ENCODE data around the gene SRPRB.

Gene SRPRB

DNA sequence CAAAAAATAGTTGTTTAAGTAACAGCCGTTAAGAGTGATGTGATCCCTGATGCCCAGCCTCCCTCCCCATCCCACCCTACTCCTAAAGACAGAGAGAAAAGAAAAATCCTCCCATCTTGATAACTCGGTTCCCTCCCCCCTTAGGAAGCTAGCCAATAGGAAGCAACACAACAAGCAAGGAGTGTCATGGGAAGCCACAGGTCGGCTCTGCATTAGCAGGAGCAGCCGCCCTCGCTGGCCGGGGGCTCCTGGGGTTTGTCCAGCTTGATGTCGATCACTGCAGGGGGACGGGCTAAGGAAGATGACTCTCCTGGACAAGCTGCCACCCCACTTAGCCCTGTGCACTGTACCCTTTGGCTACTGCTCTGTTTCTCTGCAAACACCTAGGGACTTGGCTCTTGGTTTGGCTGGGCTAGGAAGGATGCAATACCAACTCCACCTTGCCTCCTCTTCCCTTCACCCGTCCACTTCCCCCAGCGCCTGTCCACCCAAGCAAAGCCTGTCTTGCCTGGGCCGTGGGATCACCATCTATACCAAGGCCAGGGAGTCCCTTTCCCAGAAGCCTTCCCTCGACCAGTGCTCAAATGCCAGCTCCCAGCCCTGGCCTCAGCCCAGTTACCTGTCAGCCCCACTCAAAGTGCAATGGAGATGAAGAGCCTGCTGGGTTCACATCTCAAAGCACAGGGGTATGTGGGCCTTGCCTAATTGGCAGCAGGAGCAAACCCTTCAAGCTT is 23.1 kb downstream of the SRPRB start:
- no peak for DNase-seq

DNA sequence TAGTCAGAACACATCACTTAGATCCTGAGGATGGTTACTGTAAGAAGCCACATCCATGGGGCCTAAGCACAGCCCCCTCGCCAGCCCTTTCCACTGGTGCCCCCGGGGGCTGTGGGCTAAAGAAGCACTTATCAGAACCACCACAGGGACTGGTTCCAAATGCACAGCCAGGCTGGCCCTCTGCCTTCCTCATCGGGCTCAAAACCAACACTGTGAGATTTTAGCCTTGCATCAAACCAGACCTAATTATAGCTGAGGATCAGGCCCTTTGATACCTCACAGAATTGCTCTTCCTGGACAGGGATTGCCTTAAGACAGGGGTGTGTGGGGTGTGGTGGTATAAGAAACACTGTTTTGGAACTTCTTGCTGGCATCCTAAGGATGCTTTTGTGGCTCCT is 23.7 kb downstream of the SRPRB start:
- no peak for DNase-seq

DNA sequence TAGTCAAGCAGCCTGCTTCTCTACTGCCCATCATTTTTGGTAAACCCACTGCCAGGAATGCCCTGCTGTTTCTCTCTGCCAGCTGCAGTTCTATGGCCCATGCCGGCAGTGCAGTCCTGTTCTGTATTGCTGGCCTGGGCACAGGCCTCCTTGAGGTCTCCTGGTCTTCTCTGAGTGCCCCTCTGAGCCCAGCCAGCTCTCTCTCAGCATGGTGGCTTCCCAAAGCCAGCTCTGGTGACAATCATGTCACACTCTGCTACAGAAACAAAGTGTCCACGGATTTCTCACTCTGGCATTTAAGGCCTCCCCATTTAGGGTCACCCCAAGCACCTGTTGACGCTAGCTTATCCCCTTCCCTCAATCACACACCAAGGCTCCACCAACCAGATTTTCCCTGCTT is 24.5 kb downstream of the SRPRB start:
- DNase-seq = no peak

DNA sequence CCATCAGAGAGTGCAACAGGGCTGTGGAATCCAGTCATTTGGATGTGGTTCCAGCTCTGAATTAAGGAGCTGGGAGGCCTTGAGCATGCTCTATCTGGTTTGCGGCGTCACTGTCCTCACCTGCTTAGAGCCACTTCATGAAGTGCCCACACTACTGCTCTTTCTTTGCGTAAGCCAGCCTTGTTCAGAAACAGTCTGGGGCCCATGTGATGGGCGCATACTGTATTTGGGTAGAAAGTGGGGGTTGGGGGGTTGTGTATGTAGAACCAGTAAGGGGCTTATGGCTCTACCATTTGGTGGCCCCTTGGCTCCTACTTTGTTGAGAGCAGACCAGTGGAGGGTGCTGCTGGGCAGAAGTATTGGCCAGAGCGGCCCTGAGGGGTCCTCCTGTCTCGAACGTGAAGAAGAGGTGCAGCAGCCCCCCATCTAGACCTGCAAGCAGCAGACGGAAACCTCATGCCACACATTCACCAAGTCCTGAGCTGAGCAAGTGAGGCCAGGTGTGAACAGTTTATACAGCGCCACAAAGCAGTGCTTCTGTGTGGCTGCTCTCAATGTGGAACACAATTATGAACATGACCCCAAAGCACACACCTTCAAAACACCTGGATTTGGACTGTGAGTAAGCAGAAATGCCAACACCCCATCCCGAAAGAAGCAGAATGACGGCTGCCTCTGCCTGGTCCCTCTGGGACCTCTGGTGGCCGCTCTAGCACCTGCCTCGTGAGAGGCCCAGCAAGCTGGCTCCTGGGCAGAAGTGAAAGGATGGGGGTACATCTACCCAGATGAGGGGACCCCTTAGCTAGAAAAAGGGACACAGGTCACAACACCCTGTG is 26.6 kb downstream of the SRPRB start:
- DNase-seq = no peak

DNA sequence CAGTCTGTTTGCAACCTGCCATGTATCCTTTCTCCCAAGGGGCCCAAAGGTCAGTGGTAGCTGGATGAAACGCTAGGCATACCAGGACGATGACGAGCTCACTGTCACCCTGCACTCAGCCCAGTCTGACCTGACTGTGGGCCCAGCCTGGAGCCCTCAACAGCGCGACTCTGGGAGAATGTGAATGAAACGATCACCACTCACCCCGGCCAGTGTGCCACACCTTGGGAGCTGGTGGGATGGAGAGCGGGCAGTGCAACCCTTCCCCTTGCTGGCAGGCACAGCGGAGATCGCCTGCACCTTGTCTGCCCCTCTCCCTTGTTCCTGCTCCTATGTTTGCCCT is 27.2 kb downstream of the SRPRB start:
- DNase-seq = no peak

DNA sequence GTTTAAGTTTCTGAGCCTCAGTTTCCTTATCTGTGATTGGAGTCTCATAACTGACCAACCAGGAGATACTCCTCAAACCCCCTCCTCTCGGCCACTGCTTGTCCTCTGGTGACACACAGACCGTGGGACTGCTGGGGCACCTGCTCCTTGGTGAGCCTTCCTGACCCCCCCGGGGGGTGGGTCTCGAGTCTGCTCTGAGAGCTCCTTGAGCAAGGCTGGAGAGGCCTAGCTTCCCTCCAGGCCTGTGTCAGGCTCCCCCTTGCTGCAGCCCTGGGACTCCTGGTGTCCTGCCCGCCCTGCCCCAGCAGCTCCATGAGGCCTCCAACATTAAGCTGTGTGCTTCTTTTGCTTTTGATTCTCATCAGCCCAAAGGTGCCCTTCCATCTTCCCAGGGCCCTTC is 27.7 kb downstream of the SRPRB start:
- no peak for DNase-seq

DNA sequence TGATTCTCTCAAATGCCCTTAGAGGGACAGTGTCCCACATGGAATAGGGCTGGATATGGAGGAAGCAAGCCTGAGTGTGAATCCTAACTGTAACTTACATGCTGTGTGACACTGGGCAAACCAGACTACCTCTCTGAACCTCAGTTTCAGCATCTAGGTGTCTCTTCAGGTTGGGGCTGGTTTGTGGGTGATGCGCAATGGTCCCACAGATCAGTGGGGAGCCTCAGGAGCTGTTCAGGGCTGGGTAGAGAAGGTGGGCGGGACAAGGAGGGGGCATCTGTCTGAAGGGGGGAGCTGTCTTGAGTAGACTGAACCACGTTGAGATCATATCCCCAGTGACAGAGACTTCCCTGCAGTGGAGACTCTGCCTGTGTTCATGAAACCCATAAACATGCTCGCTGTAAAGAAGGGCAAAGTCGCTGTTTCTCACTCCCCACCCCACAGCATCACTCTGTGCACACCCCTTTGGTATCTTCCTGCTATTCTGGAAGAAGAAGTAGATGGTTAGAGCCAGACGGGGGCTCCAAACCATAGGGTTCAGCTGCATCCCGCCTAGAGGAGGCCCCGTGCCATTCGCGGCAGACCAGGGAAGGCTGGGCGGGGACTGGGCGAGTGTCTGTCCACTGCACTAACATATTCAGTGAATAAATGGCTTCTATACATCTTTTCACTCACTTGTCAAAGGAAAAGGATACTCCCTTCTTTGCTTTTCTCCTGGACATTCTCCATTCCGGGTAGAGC is 28.4 kb downstream of the SRPRB start:
- no peak for DNase-seq

DNA sequence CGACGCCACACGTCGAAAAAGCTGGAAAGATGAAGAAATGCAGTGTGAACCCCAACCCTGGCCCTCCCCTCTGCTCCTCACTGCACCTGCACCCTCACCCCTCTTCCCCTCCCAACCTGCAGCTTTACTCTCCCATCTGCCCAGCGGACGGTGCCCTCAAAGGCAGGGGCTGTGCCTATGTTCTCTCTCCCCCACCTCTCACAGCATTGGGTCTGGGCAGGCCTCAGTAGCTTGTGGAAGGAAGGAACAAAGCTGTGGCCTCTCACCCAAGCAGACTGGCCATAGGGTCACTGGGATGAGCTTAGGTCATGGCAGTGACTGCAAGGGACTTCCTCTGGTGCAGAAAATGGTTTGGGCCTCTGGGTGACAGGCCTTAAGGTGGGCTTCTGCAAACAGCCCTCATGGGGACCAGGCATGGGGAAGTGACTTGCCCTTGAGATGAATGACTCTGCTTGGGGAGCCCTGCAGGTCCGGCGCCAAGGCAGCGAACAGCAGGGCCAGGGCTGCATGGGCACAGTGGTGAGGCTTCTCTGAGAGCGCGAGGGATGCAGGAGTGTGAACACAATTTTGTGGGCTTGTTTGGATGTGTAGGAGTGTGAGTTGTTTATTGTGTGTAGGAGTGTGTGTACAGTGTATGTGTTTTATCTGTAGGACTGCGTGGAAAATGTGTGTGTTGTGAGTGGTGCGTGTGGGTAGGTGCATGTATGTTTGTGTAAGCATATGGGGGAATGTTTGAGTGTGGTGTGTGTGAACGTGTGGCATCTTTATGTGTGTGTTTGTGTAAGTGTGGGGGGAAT is 29.2 kb downstream of the SRPRB start:
- DNase-seq = no peak

DNA sequence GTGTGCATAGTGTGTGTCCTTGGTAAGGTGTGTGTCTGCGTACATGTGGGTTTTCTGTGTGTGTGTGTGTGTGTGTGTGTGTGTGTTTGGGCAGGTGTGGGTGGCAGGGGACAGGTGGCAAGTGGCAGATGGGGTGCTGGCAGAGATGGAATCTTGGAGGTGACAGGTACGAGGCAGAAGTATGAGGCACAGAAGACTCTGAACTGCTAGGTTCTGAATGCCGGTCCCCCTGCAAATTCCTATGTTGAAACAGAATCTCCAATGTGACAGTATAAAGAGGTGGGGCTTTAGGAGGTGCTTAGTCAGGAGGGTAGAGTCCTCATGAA is 29.8 kb downstream of the SRPRB start:
- DNase-seq = no peak

DNA sequence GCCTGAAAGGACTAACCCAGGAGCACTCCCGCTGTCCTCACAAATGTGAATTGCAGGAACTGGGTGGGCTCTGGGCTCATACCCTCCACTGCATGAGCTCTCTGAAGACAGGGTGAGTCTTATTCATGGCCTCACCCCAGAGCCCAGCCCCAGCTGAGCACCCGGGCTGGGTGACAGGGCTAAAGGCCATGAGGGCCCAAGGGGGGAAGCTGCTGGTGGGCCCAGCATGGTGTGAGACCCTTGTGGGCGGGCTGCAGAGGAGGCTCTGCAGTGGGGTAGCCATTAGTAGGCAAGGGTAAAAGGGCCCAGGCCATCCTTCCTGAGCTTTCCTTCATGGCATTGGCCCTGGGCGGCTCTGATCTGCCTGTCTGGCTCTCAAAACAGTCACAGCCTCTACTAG is 30.3 kb downstream of the SRPRB start:
- DNase-seq = no peak

DNA sequence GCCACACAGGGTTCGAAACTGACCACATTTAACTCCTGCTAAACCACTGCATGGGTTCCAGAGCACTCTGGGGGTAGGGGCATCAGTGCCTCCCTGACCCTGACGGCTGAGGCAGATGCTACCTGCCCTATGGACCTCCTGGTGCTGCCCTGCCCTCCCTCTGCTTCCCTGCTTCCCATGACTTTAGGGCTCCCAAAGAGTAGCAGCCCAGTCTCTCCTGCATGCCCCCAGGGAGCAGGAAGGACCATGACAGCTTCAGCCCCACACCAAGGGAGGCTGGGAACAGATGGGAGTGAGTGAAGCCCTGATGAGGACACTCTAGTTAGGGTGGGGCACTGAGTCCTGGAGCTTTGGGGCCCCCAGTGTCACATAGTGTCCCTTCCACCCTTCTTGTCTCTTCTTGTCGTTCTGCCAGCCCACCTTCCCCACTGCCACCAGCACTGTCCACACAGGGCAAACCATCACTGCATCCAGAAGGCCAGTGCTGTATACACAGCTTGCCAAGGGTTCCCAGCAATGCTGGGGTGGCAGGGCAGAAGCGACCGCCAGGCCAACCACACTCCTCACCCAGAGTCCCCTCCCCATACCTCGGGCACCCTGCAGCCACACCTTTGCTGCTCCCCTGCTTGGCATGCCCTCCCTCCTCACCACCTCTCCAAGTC is 31.0 kb downstream of the SRPRB start:
- no peak for DNase-seq

DNA sequence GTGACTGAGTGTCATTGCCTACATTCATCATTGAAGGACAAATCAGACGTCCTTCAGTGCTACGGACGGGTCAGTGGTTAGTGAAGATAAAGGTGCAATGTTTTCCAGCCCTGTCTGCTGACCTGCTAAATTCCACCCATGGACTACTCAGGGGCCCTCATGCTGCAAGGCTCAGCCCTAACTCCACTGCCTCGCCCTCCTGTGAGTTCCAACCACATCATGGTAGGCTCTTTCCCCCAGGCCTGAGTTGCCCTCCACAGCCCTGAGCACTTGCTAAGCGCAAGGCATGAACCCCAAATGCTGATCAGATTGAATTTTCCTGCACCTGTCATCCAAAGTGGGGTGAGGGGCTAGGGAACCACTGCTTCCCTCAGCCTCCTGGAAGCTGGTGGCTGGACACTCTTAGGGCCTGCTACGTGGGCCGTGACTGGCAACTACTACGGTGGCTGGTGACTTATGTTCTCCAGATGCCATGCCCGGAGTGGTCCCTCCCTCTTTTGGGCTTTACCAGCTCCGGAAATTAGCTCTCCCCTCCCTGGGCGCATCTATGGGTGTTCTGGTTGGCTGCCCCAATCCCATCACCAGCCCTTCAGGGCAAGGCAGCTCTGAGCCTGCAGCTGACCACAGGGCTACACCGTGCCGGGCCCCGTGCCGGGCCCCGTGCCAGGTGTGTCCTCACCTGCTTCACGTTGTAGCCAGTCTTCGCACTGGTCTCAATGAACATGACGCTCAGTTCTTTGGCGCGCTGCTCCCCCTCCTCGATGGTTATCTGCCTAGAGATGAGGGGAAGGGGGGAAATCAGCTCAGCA is 32.1 kb downstream of the SRPRB start:
- DNase-seq = no peak

DNA sequence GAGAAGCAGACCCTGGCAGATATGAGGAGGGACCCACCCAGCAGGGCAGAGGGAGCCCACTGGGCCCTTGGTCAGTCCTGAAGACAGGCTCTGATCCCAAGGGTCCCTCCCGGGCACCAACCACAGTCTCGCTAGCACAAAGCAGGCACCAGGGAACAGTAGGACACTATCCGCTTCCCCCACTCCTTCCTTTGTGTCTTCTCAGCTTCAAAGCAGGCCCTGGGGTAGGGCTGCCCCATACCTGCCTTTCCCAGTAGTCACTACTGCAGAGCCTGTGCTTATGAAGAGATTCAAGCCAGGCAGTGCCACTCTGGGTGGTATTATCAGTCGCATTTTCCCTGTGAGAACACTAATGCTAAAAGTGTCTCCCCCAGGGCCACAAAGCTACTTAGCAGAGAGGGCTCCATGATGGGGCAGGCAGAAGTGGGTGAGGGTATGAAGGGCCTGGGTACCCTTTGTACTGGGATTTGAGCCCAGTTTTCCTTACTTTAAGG is 32.7 kb downstream of the SRPRB start:
- no peak for DNase-seq

DNA sequence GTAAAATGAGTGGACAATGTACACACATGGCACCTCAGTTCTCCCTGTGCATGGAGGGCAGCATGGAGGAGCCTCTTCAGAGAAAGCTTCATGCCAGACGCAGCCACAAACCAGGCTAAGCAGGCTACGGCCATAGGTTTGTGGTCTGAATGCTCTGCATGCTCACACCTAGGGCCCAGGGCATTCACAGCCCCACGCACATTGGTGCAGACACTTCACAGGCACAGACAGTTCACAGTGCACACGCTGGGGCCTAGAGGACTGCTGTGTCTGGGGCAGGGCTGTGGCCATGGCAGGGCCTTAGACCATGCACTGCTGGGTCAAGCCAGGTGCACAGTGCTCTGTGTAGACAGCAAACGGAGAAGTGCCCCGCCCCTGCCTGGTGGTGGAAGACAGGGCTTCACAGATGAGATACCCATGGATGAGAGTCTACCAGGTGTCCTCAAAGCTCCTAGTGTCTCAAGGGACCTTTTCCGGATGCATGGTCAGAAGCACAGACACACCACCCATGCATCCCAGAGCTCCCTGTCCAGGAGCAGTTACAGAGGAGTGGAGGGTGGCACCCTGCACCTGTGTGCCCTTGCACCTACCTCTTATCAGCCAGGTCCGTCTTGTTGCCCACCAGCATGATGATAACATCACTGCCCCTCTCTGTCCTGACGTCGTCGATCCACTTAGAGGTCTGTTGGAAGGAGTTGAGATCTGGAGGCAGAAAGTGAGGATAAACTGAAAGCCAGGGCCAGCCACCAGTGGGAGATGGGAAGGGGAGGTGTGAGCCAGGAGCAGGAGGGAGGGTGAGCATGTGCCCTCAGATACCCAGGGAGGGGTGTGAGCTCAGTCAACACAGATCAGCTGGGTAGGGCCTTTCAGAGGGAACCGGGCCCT is 33.5 kb downstream of the SRPRB start:
- DNase-seq = no peak

DNA sequence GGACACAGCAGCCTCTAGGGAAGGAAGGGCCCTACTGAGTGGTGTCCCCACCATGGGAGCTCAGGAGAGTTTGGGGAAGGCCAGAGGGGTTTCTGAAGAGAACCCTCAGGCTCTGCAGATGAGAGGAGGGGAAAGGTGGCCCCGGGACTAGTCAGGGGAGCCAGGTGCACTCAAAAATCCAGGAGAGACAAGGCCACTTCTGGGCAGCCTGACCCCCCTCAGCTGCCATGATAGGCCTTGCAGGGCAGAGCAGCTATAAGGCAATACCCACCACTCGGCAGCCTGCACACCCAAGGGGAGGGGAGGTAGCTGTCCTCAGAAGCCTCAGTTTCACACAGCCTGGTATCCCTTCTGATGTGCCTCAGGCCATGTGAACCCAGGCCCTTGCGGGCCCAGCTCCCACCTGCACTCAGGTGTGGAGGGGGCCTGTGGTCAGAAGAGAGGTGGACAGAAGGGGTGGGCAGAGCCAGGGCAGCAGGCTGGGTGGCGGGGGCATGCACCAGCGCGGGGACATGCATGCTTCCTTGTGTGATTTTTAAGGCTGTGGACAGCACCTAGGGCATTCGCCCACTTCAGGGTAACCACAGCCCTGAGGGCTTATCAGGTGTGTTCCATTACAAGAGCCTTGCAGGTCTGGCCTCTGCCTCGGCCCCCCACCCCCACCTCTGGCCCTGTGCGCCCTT is 34.6 kb downstream of the SRPRB start:
- DNase-seq = no peak

DNA sequence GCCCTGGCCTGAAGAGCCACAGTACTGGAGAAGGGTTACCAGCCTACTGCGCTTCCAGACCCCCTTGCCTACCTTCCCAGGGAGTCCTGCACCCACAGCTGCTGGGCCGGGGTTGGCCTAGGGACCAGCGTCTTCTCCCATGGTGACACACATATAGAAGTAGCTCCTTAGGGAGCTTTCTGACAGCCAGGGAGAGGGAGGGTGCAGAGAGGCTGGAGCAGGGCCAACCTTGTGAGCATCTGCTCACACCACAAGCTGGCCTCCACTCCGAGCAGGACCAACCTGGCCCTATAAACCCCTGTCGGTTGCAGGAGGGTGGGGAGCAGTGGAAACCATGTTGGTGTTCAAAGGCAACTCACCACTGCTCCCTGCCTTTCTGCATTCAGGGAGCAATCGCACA is 35.2 kb downstream of the SRPRB start:
- no peak for DNase-seq

DNA sequence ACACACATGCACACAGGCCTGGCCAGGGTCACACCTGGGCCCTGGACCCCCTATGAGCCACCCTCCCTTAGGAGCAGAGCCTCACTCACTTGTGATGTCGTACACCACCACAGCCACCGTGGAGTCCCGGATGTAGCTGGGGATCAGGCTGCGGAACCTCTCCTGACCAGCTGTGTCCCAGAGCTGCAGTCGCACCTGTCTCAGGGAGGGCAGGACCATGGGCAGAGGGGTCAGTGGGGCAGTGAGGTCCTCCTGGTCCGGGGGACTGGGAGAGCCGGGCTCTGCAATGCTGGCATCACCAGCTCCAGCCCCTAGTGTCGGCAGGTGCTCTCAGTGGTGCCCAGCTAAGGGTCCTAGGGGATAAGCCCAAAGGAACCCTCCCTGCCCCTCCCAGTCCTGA is 35.6 kb downstream of the SRPRB start:
- no peak for DNase-seq

DNA sequence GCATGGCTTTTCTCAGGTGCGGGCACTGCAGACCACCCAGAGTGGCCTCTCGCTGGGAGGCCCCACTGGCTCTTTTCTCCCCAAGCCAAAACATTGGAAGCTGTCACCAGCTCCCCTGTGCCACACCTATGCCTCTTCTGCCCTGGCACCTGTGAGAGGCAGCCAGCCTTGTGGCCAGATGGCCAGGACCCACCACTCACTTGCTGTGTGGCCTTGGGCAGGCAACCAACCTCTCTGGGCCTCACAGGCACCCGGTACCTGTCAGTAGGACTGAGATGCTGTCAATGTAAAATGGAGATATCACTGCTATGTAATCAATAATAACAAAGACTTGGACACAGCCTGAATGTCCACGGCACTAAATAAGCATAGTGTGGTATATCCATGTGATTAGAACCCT is 36.5 kb downstream of the SRPRB start:
- no peak for DNase-seq

DNA sequence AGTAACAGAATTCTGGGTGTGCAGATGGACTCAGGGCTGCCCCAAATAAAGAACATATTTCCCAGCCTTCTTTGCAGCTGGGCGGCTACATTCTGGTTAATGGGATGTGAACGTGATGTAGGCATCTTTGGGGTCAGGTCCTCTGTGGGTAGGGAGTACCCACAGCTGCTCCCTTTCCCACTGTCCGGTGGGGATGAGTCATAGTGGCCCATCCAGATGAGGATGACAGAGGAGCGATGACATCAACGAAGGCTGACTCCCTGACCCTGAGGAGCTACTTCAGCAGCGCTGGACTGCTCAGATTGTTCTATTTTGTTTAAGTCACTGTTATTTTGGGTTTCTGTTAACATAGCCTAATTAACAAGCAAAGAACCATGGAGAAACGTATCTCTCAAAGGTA is 38.0 kb downstream of the SRPRB start:
- no peak for DNase-seq

DNA sequence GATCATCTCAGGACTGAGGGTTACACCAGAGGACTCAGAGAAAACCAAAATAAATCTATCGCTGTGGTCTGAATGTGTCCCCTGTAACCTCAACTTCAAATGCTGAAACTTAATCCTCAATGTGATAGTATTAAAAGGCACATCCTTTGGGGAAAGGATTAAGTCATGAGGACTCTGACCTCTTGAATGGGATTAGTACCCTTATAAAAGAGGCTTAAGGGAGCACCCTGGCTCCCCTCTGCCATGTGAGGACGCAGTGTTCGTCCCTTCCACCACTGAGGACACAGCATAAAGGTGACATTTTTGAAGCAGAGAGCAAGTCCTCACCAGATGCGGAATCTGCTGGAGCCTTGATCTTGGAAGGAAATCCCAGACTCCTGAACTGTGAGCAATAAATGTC is 39.5 kb downstream of the SRPRB start:
- DNase-seq = no peak
